K562 (cell line): ENCODE measurements around the gene BEST1. TPM values are rescaled to one million over a fixed set of nuclear protein-coding genes. Genes with fewer than 3 reads are reported as not detected.
A peak's percentile ranks its signal among the peaks of the same experiment; 100 is the strongest.

Source experiments
- ATF1 ChIP-seq, 2 experiments: fragments of 450-650 bp in 1 of 2; IDR thresholded peaks; 2 replicates each; pipeline ENCODE4 v1.6.1; 2016; ENCODE audit warnings: missing compliant biosample characterization in 1 of 2, missing genetic modification characterization in 1 of 2
- ETS1 ChIP-seq: conservative IDR thresholded peaks from 2 replicates; pipeline ENCODE4 v1.6.1; 2011; ENCODE audit warnings: low read depth, mild to moderate bottlenecking, low read length; ENCODE audit not compliant: control insufficient read depth
- FOSL1 ChIP-seq: fragments of 200-800 bp; sonication (Bioruptor generic); conservative IDR thresholded peaks from 2 replicates; pipeline ENCODE4 v1.6.1; 2016; ENCODE audit warnings: missing genetic modification characterization, missing compliant biosample characterization
- GABPA ChIP-seq: fragments of 200-800 bp; sonication (Bioruptor generic); conservative IDR thresholded peaks from 2 replicates; pipeline ENCODE4 v1.6.1; 2016; ENCODE audit warnings: low read depth, missing genetic modification characterization, missing compliant biosample characterization
- HCFC1 ChIP-seq: IDR thresholded peaks from 2 replicates; pipeline ENCODE4 v1.6.1; 2012; ENCODE audit warnings: low read depth, low read length, improper control_type of control experiment
- MAFK ChIP-seq: IDR thresholded peaks from 2 replicates; pipeline ENCODE4 v1.6.1; 2011; ENCODE audit warnings: low read length, improper control_type of control experiment
- MTA2 ChIP-seq: fragments of 450-650 bp; IDR thresholded peaks from 2 replicates; pipeline ENCODE4 v1.6.1; 2016; ENCODE audit warnings: low read depth
- NFE2 ChIP-seq: IDR thresholded peaks from 2 replicates; pipeline ENCODE4 v1.6.1; 2014; ENCODE audit warnings: antibody characterized with exemption, low read depth
- NFIC ChIP-seq: fragments of 450-650 bp; IDR thresholded peaks from 2 replicates; pipeline ENCODE4 v1.6.1; 2017; ENCODE audit warnings: mild to moderate bottlenecking, inconsistent platforms
- NONO ChIP-seq, 2 experiments: fragments of 200-400 bp in 1 of 2; fragments of 450-650 bp in 1 of 2; formaldehyde crosslinking in 1 of 2; IDR thresholded peaks; 2 replicates each; pipeline ENCODE4 v1.6.1; 2017; ENCODE audit warnings: low read depth in 2 of 2, mild to moderate bottlenecking in 2 of 2, moderate library complexity in 2 of 2, low read length in 1 of 2
- PRMT5 ChIP-seq: sonication (generic); formaldehyde crosslinking; IDR thresholded peaks from 2 replicates; pipeline ENCODE4 v1.5.0; 2020; ENCODE audit warnings: missing genetic modification reagents
- SP1 ChIP-seq: sonication (generic); formaldehyde crosslinking; IDR thresholded peaks from 2 replicates; pipeline ENCODE4 v1.8.1; 2022; ENCODE audit warnings: mild to moderate bottlenecking, missing genetic modification reagents
- SREBF1 ChIP-seq: fragments of 150-350 bp; IDR thresholded peaks from 2 replicates; pipeline ENCODE4 v1.6.1; 2014; ENCODE audit warnings: antibody characterized with exemption, low read depth, low read length, borderline replicate concordance
- SUPT5H ChIP-seq: fragments of 450-650 bp; IDR thresholded peaks from 2 replicates; pipeline ENCODE4 v1.6.1; 2016
- TCF7 ChIP-seq: sonication (generic); IDR thresholded peaks from 2 replicates; pipeline ENCODE4 v1.6.1; 2016; ENCODE audit warnings: antibody characterized with exemption, borderline replicate concordance
- ZBTB8A ChIP-seq: fragments of 450-650 bp; IDR thresholded peaks from 2 replicates; pipeline ENCODE4 v1.6.1; 2018; ENCODE audit warnings: mild to moderate bottlenecking, moderate library complexity; ENCODE audit not compliant: partially characterized antibody
- ZHX1 ChIP-seq: fragments of 150-350 bp; conservative IDR thresholded peaks from 2 replicates; pipeline ENCODE4 v1.6.1; 2014; ENCODE audit warnings: low read length
- ZNF212 ChIP-seq: fragments of 450-650 bp; formaldehyde crosslinking; IDR thresholded peaks from 2 replicates; pipeline ENCODE4 v1.4.0; 2020; ENCODE audit warnings: mild to moderate bottlenecking
- ZNF23 ChIP-seq: fragments of 250-450 bp; sonication (Bioruptor Pico); IDR thresholded peaks from 2 replicates; pipeline ENCODE4 v1.4.0; 2020; ENCODE audit warnings: mild to moderate bottlenecking
- polyA plus RNA-seq, 8 experiments: library from polyadenylated mRNA; depleted of rRNA in 4 of 8; stranded (reverse) in 5 of 8; unstranded in 3 of 8; fragments of >200 nt; fragmentation: Nextera tagmentation in 2 of 8; fragmentation: Illumina TruSeq in 1 of 8; extraction: Ambion mirVana in 2 of 8; extraction: Trizol in 1 of 8; gene quantifications; 2 replicates each; pipeline versions ENCODE4 v1.2.1 to v1.2.3, GENCODE V29; 2011 to 2014; ENCODE audit warnings: inconsistent platforms in 1 of 8, missing spikeins in 1 of 8
- total RNA-seq, 7 experiments: library from RNA; depleted of rRNA in 6 of 7; stranded (reverse); fragments of >200 nt in 6 of 7; fragmentation: Illumina TruSeq in 2 of 7; extraction: Trizol in 2 of 7; gene quantifications; 2 replicates each; pipeline versions ENCODE4 v1.2.1 to v1.2.3, GENCODE V29; 2011 to 2021; ENCODE audit warnings: low replicate concordance in 1 of 7
- TF ChIP-seq, protein P1 (sequence below): fragments of 450-650 bp; IDR thresholded peaks from 2 replicates; pipeline ENCODE4 v1.6.1; 2016; ENCODE audit warnings: low read depth, mild to moderate bottlenecking, moderate library complexity
- TF ChIP-seq, protein P2 (sequence below): fragments of 250-450 bp; sonication (Bioruptor Pico); IDR thresholded peaks from 2 replicates; pipeline ENCODE4 v1.8.0; 2021; ENCODE audit warnings: mild to moderate bottlenecking, moderate library complexity
- TF ChIP-seq, protein P3 (sequence below): fragments of 450-650 bp; formaldehyde crosslinking; IDR thresholded peaks from 2 replicates; pipeline ENCODE4 v1.4.0; 2020; ENCODE audit warnings: mild to moderate bottlenecking, moderate library complexity

The BEST1 gene
- total and polyA plus RNA-seq, 9 of the 15 experiments (the other 6 are each of a cell fraction or from before 2014, with no cell fraction given) = 0.07 to 1.3 (median 0.40) TPM

DNA sequence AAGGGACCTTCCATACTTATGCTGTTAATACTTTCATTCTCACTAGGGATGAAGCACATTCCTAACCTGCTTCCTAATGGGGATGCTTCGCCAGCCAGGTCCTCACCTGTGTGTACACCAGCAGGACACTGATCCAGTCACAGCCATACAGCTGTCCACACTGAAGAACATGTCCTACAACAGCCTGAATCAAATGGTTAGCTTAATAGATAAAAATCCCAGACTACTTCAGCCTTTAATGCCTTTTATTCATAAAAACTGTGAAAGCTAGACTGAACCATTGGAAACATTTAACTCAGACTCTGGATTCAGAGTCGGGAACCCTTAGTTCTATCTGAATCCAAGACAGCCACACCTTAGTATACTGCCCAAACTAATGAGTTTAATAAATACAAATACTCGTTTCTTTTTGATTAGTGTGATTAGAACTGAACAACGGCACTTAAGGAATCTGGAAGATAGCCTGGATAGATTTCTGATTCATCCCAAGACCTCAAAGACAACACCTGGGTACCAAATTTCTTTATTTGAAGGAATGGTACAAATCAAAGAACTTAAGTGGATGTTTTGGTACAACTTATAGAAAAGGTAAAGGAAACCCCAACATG lies 14.0 kb downstream of the BEST1 start (continued):
- TF ChIP-seq ZHX1 (no peak), NONO (IDR thresholded peaks at IDR 0.05; ENCODE audit: low read depth in 2 of 2, low read length in 1 of 2) (peak in 1 of 2 experiments; percentile 42; a peak in 1 of 4 replicates), ZBTB8A (no peak), NFE2 (no peak), HCFC1 (no peak), SP1 (CRISPR knock-in tag) (no peak; the same call in 1 of the 2 replicates), NFIC (no peak), ATF1 (CRISPR knock-in tag; IDR thresholded peaks at IDR 0.05) (no peak), ATF1 (tag; IDR thresholded peaks at IDR 0.05) (no peak), TCF7 (no peak), MAFK (no peak), PRMT5 (CRISPR knock-in tag) (no peak), ETS1 (no peak), MTA2 (no peak), ZNF212 (no peak), FOSL1 (tag) (no peak; the same call in 1 of the 2 replicates), ZNF23 (CRISPR knock-in tag) (no peak), SREBF1 (no peak), SUPT5H (peak; percentile 13), GABPA (tag) (no peak)
- TF ChIP-seq, protein P1, sequence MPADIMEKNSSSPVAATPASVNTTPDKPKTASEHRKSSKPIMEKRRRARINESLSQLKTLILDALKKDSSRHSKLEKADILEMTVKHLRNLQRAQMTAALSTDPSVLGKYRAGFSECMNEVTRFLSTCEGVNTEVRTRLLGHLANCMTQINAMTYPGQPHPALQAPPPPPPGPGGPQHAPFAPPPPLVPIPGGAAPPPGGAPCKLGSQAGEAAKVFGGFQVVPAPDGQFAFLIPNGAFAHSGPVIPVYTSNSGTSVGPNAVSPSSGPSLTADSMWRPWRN = no peak
- TF ChIP-seq, protein P2, sequence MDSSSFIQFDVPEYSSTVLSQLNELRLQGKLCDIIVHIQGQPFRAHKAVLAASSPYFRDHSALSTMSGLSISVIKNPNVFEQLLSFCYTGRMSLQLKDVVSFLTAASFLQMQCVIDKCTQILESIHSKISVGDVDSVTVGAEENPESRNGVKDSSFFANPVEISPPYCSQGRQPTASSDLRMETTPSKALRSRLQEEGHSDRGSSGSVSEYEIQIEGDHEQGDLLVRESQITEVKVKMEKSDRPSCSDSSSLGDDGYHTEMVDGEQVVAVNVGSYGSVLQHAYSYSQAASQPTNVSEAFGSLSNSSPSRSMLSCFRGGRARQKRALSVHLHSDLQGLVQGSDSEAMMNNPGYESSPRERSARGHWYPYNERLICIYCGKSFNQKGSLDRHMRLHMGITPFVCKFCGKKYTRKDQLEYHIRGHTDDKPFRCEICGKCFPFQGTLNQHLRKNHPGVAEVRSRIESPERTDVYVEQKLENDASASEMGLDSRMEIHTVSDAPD (CRISPR knock-in tag) = no peak
- TF ChIP-seq, protein P3, sequence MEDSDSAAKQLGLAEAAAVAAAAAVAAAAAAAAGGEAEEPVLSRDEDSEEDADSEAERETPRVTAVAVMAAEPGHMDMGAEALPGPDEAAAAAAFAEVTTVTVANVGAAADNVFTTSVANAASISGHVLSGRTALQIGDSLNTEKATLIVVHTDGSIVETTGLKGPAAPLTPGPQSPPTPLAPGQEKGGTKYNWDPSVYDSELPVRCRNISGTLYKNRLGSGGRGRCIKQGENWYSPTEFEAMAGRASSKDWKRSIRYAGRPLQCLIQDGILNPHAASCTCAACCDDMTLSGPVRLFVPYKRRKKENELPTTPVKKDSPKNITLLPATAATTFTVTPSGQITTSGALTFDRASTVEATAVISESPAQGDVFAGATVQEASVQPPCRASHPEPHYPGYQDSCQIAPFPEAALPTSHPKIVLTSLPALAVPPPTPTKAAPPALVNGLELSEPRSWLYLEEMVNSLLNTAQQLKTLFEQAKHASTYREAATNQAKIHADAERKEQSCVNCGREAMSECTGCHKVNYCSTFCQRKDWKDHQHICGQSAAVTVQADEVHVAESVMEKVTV (CRISPR knock-in tag) = peak; percentile 31; the same call in 1 of the 2 replicates
